ENCODE data around the gene RNF115.

The RNF115 gene

GRCh38 chr1:145701306-145701862 is 122.5 kb downstream of the RNF115 start:
- no peak for DNase-seq (ENCODE audit: low read depth)

GRCh38 chr1:145696630-145696960 is 127.3 kb downstream of the RNF115 start:
- no peak for DNase-seq (ENCODE audit: low read depth)

GRCh38 chr1:145695821-145696629 is 127.9 kb downstream of the RNF115 start:
- DNase-seq (ENCODE audit: low read depth): no peak

GRCh38 chr1:145692785-145693443 is 131.0 kb downstream of the RNF115 start:
- no peak for DNase-seq (ENCODE audit: low read depth)

- DNase-seq (ENCODE audit: low read depth): no peak
Measured at GRCh38 chr1:145690587-145691558, 133.0 kb downstream of the RNF115 start.

- no peak for DNase-seq (ENCODE audit: low read depth)
Measured at GRCh38 chr1:145689922-145690321, 134.0 kb downstream of the RNF115 start.

- DNase-seq (ENCODE audit: low read depth): no peak
Measured at GRCh38 chr1:145688924-145689323, 135.0 kb downstream of the RNF115 start.

Measured in T follicular helper cell (primary cell).